K562 (cell line): ENCODE data around the gene DENND4C. TPM values are rescaled to one million over a fixed set of nuclear protein-coding genes. Genes with fewer than 3 reads are reported as not detected.

Experiments
- polyA plus RNA-seq, 8 experiments: library from polyadenylated mRNA; depleted of rRNA in 4 of 8; stranded (reverse) in 5 of 8; unstranded in 3 of 8; fragments of >200 nt; fragmentation: Nextera tagmentation in 2 of 8; fragmentation: Illumina TruSeq in 1 of 8; extraction: Ambion mirVana in 2 of 8; extraction: Trizol in 1 of 8; gene quantifications; 2 replicates each; pipeline versions ENCODE4 v1.2.1 to v1.2.3, GENCODE V29; 2011 to 2014; ENCODE audit warnings: inconsistent platforms in 1 of 8, missing spikeins in 1 of 8
- total RNA-seq, 7 experiments: library from RNA; depleted of rRNA in 6 of 7; stranded (reverse); fragments of >200 nt in 6 of 7; fragmentation: Illumina TruSeq in 2 of 7; extraction: Trizol in 2 of 7; gene quantifications; 2 replicates each; pipeline versions ENCODE4 v1.2.1 to v1.2.3, GENCODE V29; 2011 to 2021; ENCODE audit warnings: low replicate concordance in 1 of 7

DENND4C gene
- total and polyA plus RNA-seq, 9 of the 15 experiments (the other 6 are each of a cell fraction or from before 2014, with no cell fraction given): 4.8 to 31.8 (median 13.9) TPM

Other genes starting within 250 kb of the DENND4C start
- not detected in 2 replicates for gene SAXO1, start 197.5 kb upstream of the DENND4C start, total RNA-seq (2014; rRNA removed)
- not detected in 2 replicates for gene SAXO1, start 197.5 kb upstream of the DENND4C start, total RNA-seq (2014; rRNA removed; fragmentation: Illumina TruSeq; extraction: Trizol)
- not detected in 2 replicates for gene SAXO1, start 197.5 kb upstream of the DENND4C start, total RNA-seq (2015; rRNA removed; fragmentation: Illumina TruSeq; extraction: Trizol)
- not detected in 2 replicates for gene SAXO1, start 197.5 kb upstream of the DENND4C start, total RNA-seq (2021)
- 0.04 TPM in 1 of 2 replicates, not detected in the other for gene SAXO1, start 197.5 kb upstream of the DENND4C start, polyA plus RNA-seq (2011; rRNA removed)
- not detected in 2 replicates for gene SAXO1, start 197.5 kb upstream of the DENND4C start, polyA plus RNA-seq (2014; fragmentation: Illumina TruSeq; extraction: Trizol)
- gene SAXO1, start 197.5 kb upstream of the DENND4C start, polyA plus RNA-seq (2014; fragmentation: Nextera tagmentation; extraction: Ambion mirVana): not detected
- gene SAXO1, start 197.5 kb upstream of the DENND4C start, polyA plus RNA-seq (2014; rRNA removed): not detected in 2 replicates
- gene RRAGA, start 181.3 kb upstream of the DENND4C start, total RNA-seq (2014; rRNA removed): 9.8 and 15.5 TPM in 2 replicates
- 18.8 and 20.8 TPM in 2 replicates for gene RRAGA, start 181.3 kb upstream of the DENND4C start, total RNA-seq (2014; rRNA removed; fragmentation: Illumina TruSeq; extraction: Trizol)
- gene RRAGA, start 181.3 kb upstream of the DENND4C start, total RNA-seq (2015; rRNA removed; fragmentation: Illumina TruSeq; extraction: Trizol): 15.6 and 17.4 TPM in 2 replicates
- gene RRAGA, start 181.3 kb upstream of the DENND4C start, total RNA-seq (2021): 30.7 TPM in 2 replicates
- gene RRAGA, start 181.3 kb upstream of the DENND4C start, polyA plus RNA-seq (2011; rRNA removed): 31.1 and 44.7 TPM in 2 replicates
- 25.3 and 27.1 TPM in 2 replicates for gene RRAGA, start 181.3 kb upstream of the DENND4C start, polyA plus RNA-seq (2014; fragmentation: Illumina TruSeq; extraction: Trizol)
- 1 to 10 TPM; 6.0 to 7.7 TPM for gene RRAGA, start 181.3 kb upstream of the DENND4C start, polyA plus RNA-seq (2014; fragmentation: Nextera tagmentation; extraction: Ambion mirVana)
- gene RRAGA, start 181.3 kb upstream of the DENND4C start, polyA plus RNA-seq (2014; rRNA removed): 25.5 and 29.2 TPM in 2 replicates
- gene HAUS6, start 127.8 kb upstream of the DENND4C start, total RNA-seq (2014; rRNA removed): 16.1 and 17.6 TPM in 2 replicates
- 31.7 and 40.5 TPM in 2 replicates for gene HAUS6, start 127.8 kb upstream of the DENND4C start, total RNA-seq (2014; rRNA removed; fragmentation: Illumina TruSeq; extraction: Trizol)
- 27.2 and 30.2 TPM in 2 replicates for gene HAUS6, start 127.8 kb upstream of the DENND4C start, total RNA-seq (2015; rRNA removed; fragmentation: Illumina TruSeq; extraction: Trizol)
- gene HAUS6, start 127.8 kb upstream of the DENND4C start, total RNA-seq (2021): 22.5 and 23.1 TPM in 2 replicates
- gene HAUS6, start 127.8 kb upstream of the DENND4C start, polyA plus RNA-seq (2011; rRNA removed): 19.6 and 29.7 TPM in 2 replicates
- 21.7 and 23.9 TPM in 2 replicates for gene HAUS6, start 127.8 kb upstream of the DENND4C start, polyA plus RNA-seq (2014; fragmentation: Illumina TruSeq; extraction: Trizol)
- 10 to 100 TPM; 10.2 to 17.6 TPM for gene HAUS6, start 127.8 kb upstream of the DENND4C start, polyA plus RNA-seq (2014; fragmentation: Nextera tagmentation; extraction: Ambion mirVana)
- gene HAUS6, start 127.8 kb upstream of the DENND4C start, polyA plus RNA-seq (2014; rRNA removed): 15.9 and 17.2 TPM in 2 replicates
- gene PLIN2, start 103.2 kb upstream of the DENND4C start, total RNA-seq (2014; rRNA removed): 29.1 and 34.2 TPM in 2 replicates
- 42.6 and 43.6 TPM in 2 replicates for gene PLIN2, start 103.2 kb upstream of the DENND4C start, total RNA-seq (2014; rRNA removed; fragmentation: Illumina TruSeq; extraction: Trizol)
- gene PLIN2, start 103.2 kb upstream of the DENND4C start, total RNA-seq (2015; rRNA removed; fragmentation: Illumina TruSeq; extraction: Trizol): 38.2 and 41.0 TPM in 2 replicates
- 35.4 and 36.4 TPM in 2 replicates for gene PLIN2, start 103.2 kb upstream of the DENND4C start, total RNA-seq (2021)
- 48.7 and 95.5 TPM in 2 replicates for gene PLIN2, start 103.2 kb upstream of the DENND4C start, polyA plus RNA-seq (2011; rRNA removed)
- 46.4 and 47.4 TPM in 2 replicates for gene PLIN2, start 103.2 kb upstream of the DENND4C start, polyA plus RNA-seq (2014; fragmentation: Illumina TruSeq; extraction: Trizol)
- gene PLIN2, start 103.2 kb upstream of the DENND4C start, polyA plus RNA-seq (2014; fragmentation: Nextera tagmentation; extraction: Ambion mirVana): 10 to 100 TPM; 63.7 to 68.6 TPM
- 32.2 and 33.8 TPM in 2 replicates for gene PLIN2, start 103.2 kb upstream of the DENND4C start, polyA plus RNA-seq (2014; rRNA removed)
- gene RPS6, start 149.5 kb downstream of the DENND4C start, total RNA-seq (2014; rRNA removed): 1,560 and 1,759 TPM in 2 replicates
- gene RPS6, start 149.5 kb downstream of the DENND4C start, total RNA-seq (2014; rRNA removed; fragmentation: Illumina TruSeq; extraction: Trizol): 1,875 and 2,117 TPM in 2 replicates
- 1,547 and 1,618 TPM in 2 replicates for gene RPS6, start 149.5 kb downstream of the DENND4C start, total RNA-seq (2015; rRNA removed; fragmentation: Illumina TruSeq; extraction: Trizol)
- 1,828 and 2,031 TPM in 2 replicates for gene RPS6, start 149.5 kb downstream of the DENND4C start, total RNA-seq (2021)
- 2,026 and 2,185 TPM in 2 replicates for gene RPS6, start 149.5 kb downstream of the DENND4C start, polyA plus RNA-seq (2011; rRNA removed)
- 1,696 and 2,068 TPM in 2 replicates for gene RPS6, start 149.5 kb downstream of the DENND4C start, polyA plus RNA-seq (2014; fragmentation: Illumina TruSeq; extraction: Trizol)
- gene RPS6, start 149.5 kb downstream of the DENND4C start, polyA plus RNA-seq (2014; fragmentation: Nextera tagmentation; extraction: Ambion mirVana): 1,000 to 10,000 TPM; 2,704 to 2,780 TPM
- 1,891 and 2,172 TPM in 2 replicates for gene RPS6, start 149.5 kb downstream of the DENND4C start, polyA plus RNA-seq (2014; rRNA removed)
- gene ACER2, start 178.3 kb downstream of the DENND4C start, total RNA-seq (2014; rRNA removed): 1.7 and 2.4 TPM in 2 replicates
- 3.5 and 3.7 TPM in 2 replicates for gene ACER2, start 178.3 kb downstream of the DENND4C start, total RNA-seq (2014; rRNA removed; fragmentation: Illumina TruSeq; extraction: Trizol)
- 3.5 and 3.7 TPM in 2 replicates for gene ACER2, start 178.3 kb downstream of the DENND4C start, total RNA-seq (2015; rRNA removed; fragmentation: Illumina TruSeq; extraction: Trizol)
- 3.4 TPM in 2 replicates for gene ACER2, start 178.3 kb downstream of the DENND4C start, total RNA-seq (2021)
- 4.6 and 4.8 TPM in 2 replicates for gene ACER2, start 178.3 kb downstream of the DENND4C start, polyA plus RNA-seq (2011; rRNA removed)
- gene ACER2, start 178.3 kb downstream of the DENND4C start, polyA plus RNA-seq (2014; fragmentation: Illumina TruSeq; extraction: Trizol): 3.0 TPM in 2 replicates
- under 1 TPM; 0.17 to 0.23 TPM for gene ACER2, start 178.3 kb downstream of the DENND4C start, polyA plus RNA-seq (2014; fragmentation: Nextera tagmentation; extraction: Ambion mirVana)
- 2.1 and 3.4 TPM in 2 replicates for gene ACER2, start 178.3 kb downstream of the DENND4C start, polyA plus RNA-seq (2014; rRNA removed)